Upper lobe of left lung (tissue), 6 donors: ENCODE measurements around the gene CUBN. TPM values are rescaled to one million over a fixed set of nuclear protein-coding genes. Genes with fewer than 3 reads are reported as not detected.

Experiments used
- ATAC-seq, 2 donors: fragments of 200-7000 bp; cut with Tn5 transposase; one replicate each; pipeline ENCODE4 v1.9.1; 2022; ENCODE audit warnings: mild to moderate bottlenecking in 2 of 2, moderate library complexity in 2 of 2; ENCODE audit not compliant: low FRiP score in 2 of 2
- DNase-seq, 2 donors: peaks; one replicate each; pipeline ENCODE4 v3.0.0-alpha.2; 2019 to 2020
- H3K27ac ChIP-seq, 4 donors: fragments of 200-600 bp; sonication (generic); one replicate each; pipeline ENCODE4 v1.5.1; 2016 to 2019
- H3K27me3 ChIP-seq, 4 donors: fragments of 200-600 bp; sonication (generic); one replicate each; pipeline ENCODE4 v1.5.1; 2017 to 2019
- H3K36me3 ChIP-seq, 4 donors: fragments of 200-600 bp; sonication (generic); one replicate each; pipeline ENCODE4 v1.5.1; 2016 to 2019
- H3K4me1 ChIP-seq, 4 donors: fragments of 200-600 bp; sonication (generic); one replicate each; pipeline ENCODE4 v1.5.1; 2018 to 2019
- H3K4me3 ChIP-seq, 4 donors: fragments of 200-600 bp; sonication (generic); one replicate each; pipeline ENCODE4 v1.5.1; 2017 to 2019; ENCODE audit warnings: mild to moderate bottlenecking in 2 of 4, moderate library complexity in 1 of 4
- H3K9me3 ChIP-seq, 4 donors: fragments of 200-600 bp; sonication (generic); one replicate each; pipeline ENCODE4 v1.5.1; 2018 to 2019
- CTCF ChIP-seq, 6 experiments: fragments of 450-650 bp in 4 of 6; fragments of 200-600 bp in 2 of 6; sonication (generic) in 2 of 6; IDR thresholded peaks; one replicate each; pipeline ENCODE4 v1.5.1; 2016 to 2019; ENCODE audit warnings: antibody characterized with exemption in 6 of 6
- EP300 ChIP-seq, 4 donors: sonication (generic); formaldehyde crosslinking; IDR thresholded peaks; one replicate each; pipeline ENCODE4 v1.5.1; 2017; ENCODE audit warnings: antibody characterized with exemption in 4 of 4, control low read depth in 2 of 4
- POLR2A ChIP-seq, 4 donors: fragments of 450-650 bp; IDR thresholded peaks; one replicate each; pipeline ENCODE4 v1.5.1; 2016 to 2017; ENCODE audit warnings: antibody characterized with exemption in 4 of 4, mild to moderate bottlenecking in 2 of 4
- POLR2AphosphoS5 ChIP-seq, 2 donors: sonication (generic); formaldehyde crosslinking; IDR thresholded peaks; one replicate each; pipeline ENCODE4 v1.5.1; 2017; ENCODE audit warnings: antibody characterized with exemption in 2 of 2
- WGBS, 2 donors: methylation state at CpG; one replicate each; pipeline ENCODE4 v1.1.5; 2017 to 2018; 5-methylcytosine and 5-hydroxymethylcytosine counted together
- total RNA-seq, 6 donors: library from RNA; depleted of rRNA in 4 of 6; stranded (reverse); fragments of >200 nt in 4 of 6; gene quantifications; one replicate each; pipeline versions ENCODE4 v1.1.0 to v1.2.1, GENCODE V29; 2016 to 2021
- donor health status: DM: no; HTN: no; CAD: no; lungs with moderate emphysema.
- donor health status: DM: no; HTN: yes; CAD: no; lungs with severe emphysema.

CUBN gene
- total RNA-seq, 6 donors from 2014 or later, result 1.0 to 9.4 (median 5.3) TPM

GRCh38 chr10:16890691-16891090 lies 238.9 kb downstream of the CUBN start:
- DNase-seq (no peak), ATAC-seq (no peak)
- peaks cover 0 to 13% (median 7%) of the 10 kb centered on the region in 4 donors for H3K4me1 ChIP-seq
- no peaks in the 10 kb centered on the region for H3K9me3 ChIP-seq
- H3K27me3 ChIP-seq, result no peaks in the 10 kb centered on the region
- no peak overlapping the region for H3K4me3 ChIP-seq
- TF ChIP-seq EP300 (IDR thresholded peaks at IDR 0.05) (no peak), POLR2A (IDR thresholded peaks at IDR 0.05) (no peak), POLR2AphosphoS5 (IDR thresholded peaks at IDR 0.05) (no peak), CTCF (IDR thresholded peaks at IDR 0.05) (no peak)
- H3K27ac ChIP-seq, result no peak overlapping the region
- no peaks in the 10 kb centered on the region for H3K36me3 ChIP-seq
- 86 to 94% methylated on average over 6 of the region's 6 CpGs for WGBS, 2 donors

GRCh38 chr10:16887565-16887964 lies 242.0 kb downstream of the CUBN start:
- no peaks in the 10 kb centered on the region for H3K9me3 ChIP-seq
- DNase-seq (no peak), ATAC-seq (no peak)
- no peak overlapping the region for H3K27ac ChIP-seq
- TF ChIP-seq EP300 (IDR thresholded peaks at IDR 0.05), result no peak
- no peak for TF ChIP-seq POLR2A (IDR thresholded peaks at IDR 0.05)
- TF ChIP-seq CTCF (IDR thresholded peaks at IDR 0.05), result no peak
- TF ChIP-seq POLR2AphosphoS5 (IDR thresholded peaks at IDR 0.05), result no peak
- H3K36me3 ChIP-seq, result no peaks in the 10 kb centered on the region
- H3K4me3 ChIP-seq, result no peak overlapping the region
- H3K4me1 ChIP-seq, result peaks cover 0 to 7% (median 5%) of the 10 kb centered on the region in 4 donors
- 51 to 60% methylated on average over 3 of the region's 3 CpGs for WGBS, 2 donors
- no peaks in the 10 kb centered on the region for H3K27me3 ChIP-seq

GRCh38 chr10:16886031-16886430 lies 243.6 kb downstream of the CUBN start:
- H3K27ac ChIP-seq, result no peak overlapping the region
- H3K4me1 ChIP-seq, result peaks cover 0 to 2% (median under 1%) of the 10 kb centered on the region in 4 donors
- no peaks in the 10 kb centered on the region for H3K27me3 ChIP-seq
- H3K4me3 ChIP-seq, result no peak overlapping the region
- TF ChIP-seq POLR2A (IDR thresholded peaks at IDR 0.05), result no peak
- TF ChIP-seq POLR2AphosphoS5 (IDR thresholded peaks at IDR 0.05), result no peak
- TF ChIP-seq EP300 (IDR thresholded peaks at IDR 0.05), result no peak
- TF ChIP-seq CTCF (IDR thresholded peaks at IDR 0.05), result no peak
- no peak for DNase-seq
- no peak for ATAC-seq
- H3K9me3 ChIP-seq, result no peaks in the 10 kb centered on the region
- 83 to 90% methylated on average over 2 of the region's 2 CpGs for WGBS, 2 donors
- no peaks in the 10 kb centered on the region for H3K36me3 ChIP-seq

GRCh38 chr10:16884497-16884896 lies 245.1 kb downstream of the CUBN start:
- 89 to 100% methylated on average over 2 of the region's 2 CpGs for WGBS, 2 donors
- H3K4me1 ChIP-seq, result no peaks in the 10 kb centered on the region
- no peaks in the 10 kb centered on the region for H3K27me3 ChIP-seq
- TF ChIP-seq CTCF (IDR thresholded peaks at IDR 0.05) (no peak), POLR2AphosphoS5 (IDR thresholded peaks at IDR 0.05) (no peak), EP300 (IDR thresholded peaks at IDR 0.05) (no peak), POLR2A (IDR thresholded peaks at IDR 0.05) (no peak)
- no peak overlapping the region for H3K27ac ChIP-seq
- ATAC-seq (no peak), DNase-seq (no peak)
- no peaks in the 10 kb centered on the region for H3K9me3 ChIP-seq
- H3K36me3 ChIP-seq, result no peaks in the 10 kb centered on the region
- no peak overlapping the region for H3K4me3 ChIP-seq

- no peak overlapping the region for H3K27ac ChIP-seq
- H3K4me3 ChIP-seq, result no peak overlapping the region
- ATAC-seq (no peak), DNase-seq (no peak)
- TF ChIP-seq POLR2A (IDR thresholded peaks at IDR 0.05), result no peak
- TF ChIP-seq EP300 (IDR thresholded peaks at IDR 0.05), result no peak
- TF ChIP-seq POLR2AphosphoS5 (IDR thresholded peaks at IDR 0.05), result no peak
- no peak for TF ChIP-seq CTCF (IDR thresholded peaks at IDR 0.05)
- H3K9me3 ChIP-seq, result no peaks in the 10 kb centered on the region
- no peaks in the 10 kb centered on the region for H3K36me3 ChIP-seq
- H3K27me3 ChIP-seq, result no peaks in the 10 kb centered on the region
- H3K4me1 ChIP-seq, result no peaks in the 10 kb centered on the region
- 91 to 93% methylated on average over 4 of the region's 4 CpGs for WGBS, 2 donors
Measured at GRCh38 chr10:16883084-16883483, 246.5 kb downstream of the CUBN start.
